ENCODE measurements around the gene ZNF268. TPM values are rescaled to one million over a fixed set of nuclear protein-coding genes. Genes with fewer than 3 reads are reported as not detected.

The ZNF268 gene
- total and polyA plus RNA-seq, 2 of the 13 experiments (the other 11 are each of a cell fraction or from before 2014, with no cell fraction given) = 7.6 to 31.3 TPM

- no peaks in the 10 kb centered on the region for H4K20me1 ChIP-seq (ENCODE audit: insufficient read depth, low read length)
- H2AFZ ChIP-seq (ENCODE audit: low read length) = no peak overlapping the region
- no CpG with 5 or more reads among the region's 7 CpGs for WGBS (ENCODE audit: low lambda C conversion rate)
- H3K27me3 ChIP-seq (ENCODE audit: control insufficient read depth in 1 of 2, insufficient read depth in 2 of 2, low read length in 2 of 2) = no peaks in the 10 kb centered on the region
- POLR2A ChIA-PET = no interaction called here
- H3K79me2 ChIP-seq (ENCODE audit: insufficient read depth, low read length) = no peaks in the 10 kb centered on the region
- DNase-seq (ENCODE audit: low spot score) (no peak), FAIRE-seq (no peak), ATAC-seq (no peak)
- H3K4me3 ChIP-seq (replicated peaks in 1 of 3; ENCODE audit: insufficient read depth in 1 of 3, low read depth in 2 of 3, low read length in 3 of 3) = no peak overlapping the region
- BruUV-seq (replicated peaks) = no TSS peak
- H3K4me2 ChIP-seq (ENCODE audit: low read depth, low read length) = no peak overlapping the region
- H3K4me1 ChIP-seq (ENCODE audit: insufficient read depth, low read length) = no peaks in the 10 kb centered on the region
- H3K9me3 ChIP-seq (ENCODE audit: low read length) = peaks cover 90% of the 10 kb centered on the region
- H3K27ac ChIP-seq (ENCODE audit: extremely low read length, insufficient read depth, low read length) = no peak overlapping the region
- in situ Hi-C loops (cut with HindIII; ENCODE audit: extremely low pct_ligation_motif_present, low pct_unique_long_range_greater_than_20kb) = no loop called here
- CTCF ChIA-PET (ENCODE audit: low intra/inter-chr PET ratio, low total read pairs) = no interaction called here
- no peaks in the 10 kb centered on the region for H3K36me3 ChIP-seq (replicated peaks in 1 of 2; ENCODE audit: control insufficient read depth in 1 of 2, insufficient read depth in 2 of 2, low read length in 2 of 2)
- intact Hi-C loops (cut with micrococcal nuclease; ENCODE audit: unreplicated experiment) = no loop called here
- H3K9ac ChIP-seq (ENCODE audit: insufficient read depth, low read depth, low read length) = no peak overlapping the region
- no peak for TF ChIP-seq HNRNPUL1 (IDR thresholded peaks at IDR 0.05; ENCODE audit: low read depth, low read length)
- TF ChIP-seq ZNF891 (CRISPR knock-in tag; IDR thresholded peaks at IDR 0.05) = no peak
- TF ChIP-seq, protein P1, sequence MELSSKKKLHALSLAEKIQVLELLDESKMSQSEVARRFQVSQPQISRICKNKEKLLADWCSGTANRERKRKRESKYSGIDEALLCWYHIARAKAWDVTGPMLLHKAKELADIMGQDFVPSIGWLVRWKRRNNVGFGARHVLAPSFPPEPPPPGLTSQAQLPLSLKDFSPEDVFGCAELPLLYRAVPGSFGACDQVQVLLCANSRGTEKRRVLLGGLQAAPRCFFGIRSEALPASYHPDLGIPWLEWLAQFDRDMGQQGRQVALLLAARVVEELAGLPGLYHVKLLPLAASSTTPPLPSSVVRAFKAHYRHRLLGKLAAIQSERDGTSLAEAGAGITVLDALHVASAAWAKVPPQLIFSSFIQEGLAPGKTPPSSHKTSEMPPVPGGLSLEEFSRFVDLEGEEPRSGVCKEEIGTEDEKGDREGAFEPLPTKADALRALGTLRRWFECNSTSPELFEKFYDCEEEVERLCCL (CRISPR knock-in tag; IDR thresholded peaks at IDR 0.05; ENCODE audit: borderline replicate concordance) = no peak
- TF ChIP-seq ZNF205 (CRISPR knock-in tag; IDR thresholded peaks at IDR 0.05) = no peak
- TF ChIP-seq SETDB1 (CRISPR knock-in tag; IDR thresholded peaks at IDR 0.05; ENCODE audit: borderline replicate concordance) = no peak
- TF ChIP-seq ZFP1 (CRISPR knock-in tag; IDR thresholded peaks at IDR 0.05) = no peak
- TF ChIP-seq BCL6 (CRISPR knock-in tag; IDR thresholded peaks at IDR 0.05) = no peak
- TF ChIP-seq, protein P2, sequence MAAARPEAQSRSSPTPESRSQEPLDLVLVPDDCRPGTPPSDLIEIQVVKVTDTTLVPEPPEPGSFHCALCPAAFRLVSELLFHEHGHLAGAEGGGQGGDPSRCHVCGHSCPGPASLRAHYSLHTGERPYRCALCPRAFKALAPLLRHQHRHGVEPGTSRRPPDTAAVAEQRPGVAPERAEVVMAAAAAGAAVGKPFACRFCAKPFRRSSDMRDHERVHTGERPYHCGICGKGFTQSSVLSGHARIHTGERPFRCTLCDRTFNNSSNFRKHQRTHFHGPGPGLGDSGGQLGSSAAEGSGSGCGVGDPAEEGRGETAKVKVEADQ (CRISPR knock-in tag; IDR thresholded peaks at IDR 0.05; ENCODE audit: borderline replicate concordance) = no peak
- TF ChIP-seq KIAA2018 (CRISPR knock-in tag; IDR thresholded peaks at IDR 0.05; ENCODE audit: borderline replicate concordance) = no peak
- no peak for TF ChIP-seq ZNF567 (CRISPR knock-in tag; IDR thresholded peaks at IDR 0.05; ENCODE audit: borderline replicate concordance)
- TF ChIP-seq ZNF619 (CRISPR knock-in tag; IDR thresholded peaks at IDR 0.05) = no peak
- no peak for TF ChIP-seq ZSCAN29 (CRISPR knock-in tag; conservative IDR thresholded peaks at IDR 0.05)
Observed at GRCh38 chr12:133227281-133227852, 46.1 kb downstream of the ZNF268 start.

All from HepG2 (cell line).